Measurements from ENCODE around the gene KIAA0232.

KIAA0232 gene

DNA sequence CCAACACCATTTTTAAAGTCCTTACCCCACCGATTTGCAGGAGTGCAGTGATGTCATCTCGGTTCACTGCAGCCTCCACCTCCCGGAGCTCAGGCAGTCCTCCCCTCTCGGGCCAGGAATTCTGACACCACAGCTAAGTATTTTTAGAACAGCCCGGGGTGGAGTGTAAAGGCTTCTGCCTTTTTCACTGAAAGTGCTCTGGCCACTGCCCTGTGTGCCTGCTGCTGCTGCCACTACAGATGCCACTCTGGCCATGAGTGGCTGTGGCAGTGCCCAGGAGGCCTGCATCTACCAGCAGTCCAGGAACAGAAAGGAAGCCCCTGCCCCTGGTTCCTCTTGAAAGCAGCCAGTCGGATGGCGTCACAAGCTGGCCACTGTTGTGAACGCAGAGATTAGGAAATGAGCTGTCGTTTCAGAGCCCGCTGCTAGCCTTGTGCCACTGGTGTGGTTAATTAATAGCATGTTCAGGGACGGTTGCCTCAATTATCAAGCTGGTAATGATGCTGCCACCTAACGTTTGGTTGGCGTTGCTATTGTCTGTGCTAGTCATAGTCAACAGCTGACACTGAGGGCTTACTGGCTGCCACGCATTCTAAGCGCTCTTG, 103.5 kb downstream of the KIAA0232 start:
- TF ChIP-seq, protein P1, sequence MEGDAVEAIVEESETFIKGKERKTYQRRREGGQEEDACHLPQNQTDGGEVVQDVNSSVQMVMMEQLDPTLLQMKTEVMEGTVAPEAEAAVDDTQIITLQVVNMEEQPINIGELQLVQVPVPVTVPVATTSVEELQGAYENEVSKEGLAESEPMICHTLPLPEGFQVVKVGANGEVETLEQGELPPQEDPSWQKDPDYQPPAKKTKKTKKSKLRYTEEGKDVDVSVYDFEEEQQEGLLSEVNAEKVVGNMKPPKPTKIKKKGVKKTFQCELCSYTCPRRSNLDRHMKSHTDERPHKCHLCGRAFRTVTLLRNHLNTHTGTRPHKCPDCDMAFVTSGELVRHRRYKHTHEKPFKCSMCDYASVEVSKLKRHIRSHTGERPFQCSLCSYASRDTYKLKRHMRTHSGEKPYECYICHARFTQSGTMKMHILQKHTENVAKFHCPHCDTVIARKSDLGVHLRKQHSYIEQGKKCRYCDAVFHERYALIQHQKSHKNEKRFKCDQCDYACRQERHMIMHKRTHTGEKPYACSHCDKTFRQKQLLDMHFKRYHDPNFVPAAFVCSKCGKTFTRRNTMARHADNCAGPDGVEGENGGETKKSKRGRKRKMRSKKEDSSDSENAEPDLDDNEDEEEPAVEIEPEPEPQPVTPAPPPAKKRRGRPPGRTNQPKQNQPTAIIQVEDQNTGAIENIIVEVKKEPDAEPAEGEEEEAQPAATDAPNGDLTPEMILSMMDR (IDR thresholded peaks at IDR 0.05; ENCODE audit: low read depth, low read length): peak; percentile 33
- peak; percentile 61 for DNase-seq (ENCODE audit: low read depth, low spot score)
- H3K4me3 ChIP-seq (ENCODE audit: low read depth, low read length): no peak overlapping the region
- in situ Hi-C loops (cut with HindIII; ENCODE audit: low sequenced_read_pairs): no loop called here

DNA sequence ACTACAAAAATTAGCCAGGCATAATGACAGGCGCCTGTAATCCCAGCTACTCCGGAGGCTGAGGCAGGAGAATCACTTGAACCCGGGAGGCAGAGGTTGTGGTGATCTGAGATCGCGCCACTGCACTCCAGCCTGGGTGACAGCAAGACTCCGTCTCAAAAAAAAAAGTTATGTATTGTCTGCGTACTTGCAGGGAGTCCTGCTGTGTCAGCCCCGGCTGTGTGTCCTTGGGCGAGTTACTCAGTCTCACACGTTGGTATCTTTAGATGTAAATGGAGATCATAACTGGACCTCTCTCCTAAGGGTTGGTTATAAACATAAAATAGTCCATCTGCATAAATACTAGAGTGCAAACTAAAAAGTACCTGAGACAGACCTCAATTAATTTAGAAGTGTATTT, 104.4 kb downstream of the KIAA0232 start:
- H3K4me3 ChIP-seq (ENCODE audit: low read depth, low read length): no peak overlapping the region
- TF ChIP-seq, protein P1 (IDR thresholded peaks at IDR 0.05; ENCODE audit: low read depth, low read length): no peak
- no peak for DNase-seq (ENCODE audit: low read depth, low spot score)
- in situ Hi-C loops (cut with HindIII; ENCODE audit: low sequenced_read_pairs): no loop called here

DNA sequence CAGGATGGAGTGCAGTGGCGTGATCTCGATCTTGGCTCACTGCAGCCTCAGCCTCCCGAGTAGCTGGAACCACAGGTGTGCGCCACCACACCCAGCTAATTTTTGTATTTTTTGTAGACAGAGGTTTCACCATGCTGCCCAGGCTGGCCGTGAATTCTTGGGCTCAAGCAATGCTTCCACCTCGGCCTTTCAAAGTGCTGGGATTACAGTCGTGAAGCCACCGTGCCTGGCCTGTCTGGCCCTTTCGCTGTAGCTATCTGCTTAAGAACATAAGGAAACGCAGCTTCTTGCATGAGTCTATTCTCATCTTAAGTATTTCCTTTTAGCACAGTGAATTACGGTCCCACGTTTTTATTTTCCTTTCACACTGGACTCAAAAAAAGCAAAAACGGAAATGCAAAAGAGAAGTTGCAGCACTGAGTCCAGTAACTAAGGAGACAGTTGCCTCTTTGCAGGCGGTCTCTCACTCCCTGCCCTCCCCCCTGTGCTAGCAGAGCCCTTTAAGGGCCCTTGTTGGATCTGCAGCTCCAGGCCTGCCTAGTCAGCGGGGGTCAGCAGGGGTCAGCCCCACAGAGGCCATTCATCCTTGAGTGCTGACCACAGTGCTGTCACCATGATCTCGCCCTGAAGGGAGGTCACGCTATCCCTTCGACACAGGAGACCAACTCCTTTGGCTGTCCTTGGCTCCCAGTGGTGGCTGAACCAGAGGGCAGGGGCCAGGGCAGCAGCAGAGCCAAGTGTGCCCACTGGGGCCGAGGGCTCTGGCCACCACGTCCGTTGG, 105.3 kb downstream of the KIAA0232 start:
- in situ Hi-C loops (cut with HindIII; ENCODE audit: low sequenced_read_pairs): no loop called here
- no peak for DNase-seq (ENCODE audit: low read depth, low spot score)
- no peak overlapping the region for H3K4me3 ChIP-seq (ENCODE audit: low read depth, low read length)
- TF ChIP-seq, protein P1 (IDR thresholded peaks at IDR 0.05; ENCODE audit: low read depth, low read length): no peak

DNA sequence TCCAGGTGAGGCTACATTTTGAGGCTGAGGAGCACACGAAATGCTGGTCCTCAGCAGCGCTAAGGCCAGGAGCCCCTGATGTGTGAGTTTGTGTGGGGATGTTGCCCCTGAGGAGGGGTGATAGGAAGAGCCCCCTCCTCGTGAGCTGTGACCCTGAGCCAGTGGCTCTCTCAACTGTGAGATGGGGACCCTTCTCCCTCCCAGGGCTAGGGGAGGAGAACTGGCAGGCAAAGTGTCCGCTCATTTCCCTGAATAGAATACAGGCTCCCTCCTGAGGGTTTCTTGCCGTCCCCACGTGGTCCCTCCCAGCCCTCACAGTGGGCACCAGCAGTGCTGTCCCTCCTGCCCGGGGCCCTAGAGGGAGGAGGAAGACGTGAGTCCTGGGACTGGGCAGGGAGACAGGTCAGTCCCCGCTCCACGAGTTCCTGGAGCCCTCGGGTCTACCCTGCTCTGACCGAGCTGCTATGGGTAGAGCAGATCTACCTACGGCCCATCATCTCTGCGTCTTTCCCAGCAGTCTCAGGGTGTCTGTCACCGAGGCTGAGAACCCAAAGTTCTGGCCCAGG, 106.1 kb downstream of the KIAA0232 start:
- DNase-seq (ENCODE audit: low read depth, low spot score): no peak
- H3K4me3 ChIP-seq (ENCODE audit: low read depth, low read length): no peak overlapping the region
- in situ Hi-C loops (cut with HindIII; ENCODE audit: low sequenced_read_pairs): no loop called here
- TF ChIP-seq, protein P1 (IDR thresholded peaks at IDR 0.05; ENCODE audit: low read depth, low read length): no peak

DNA sequence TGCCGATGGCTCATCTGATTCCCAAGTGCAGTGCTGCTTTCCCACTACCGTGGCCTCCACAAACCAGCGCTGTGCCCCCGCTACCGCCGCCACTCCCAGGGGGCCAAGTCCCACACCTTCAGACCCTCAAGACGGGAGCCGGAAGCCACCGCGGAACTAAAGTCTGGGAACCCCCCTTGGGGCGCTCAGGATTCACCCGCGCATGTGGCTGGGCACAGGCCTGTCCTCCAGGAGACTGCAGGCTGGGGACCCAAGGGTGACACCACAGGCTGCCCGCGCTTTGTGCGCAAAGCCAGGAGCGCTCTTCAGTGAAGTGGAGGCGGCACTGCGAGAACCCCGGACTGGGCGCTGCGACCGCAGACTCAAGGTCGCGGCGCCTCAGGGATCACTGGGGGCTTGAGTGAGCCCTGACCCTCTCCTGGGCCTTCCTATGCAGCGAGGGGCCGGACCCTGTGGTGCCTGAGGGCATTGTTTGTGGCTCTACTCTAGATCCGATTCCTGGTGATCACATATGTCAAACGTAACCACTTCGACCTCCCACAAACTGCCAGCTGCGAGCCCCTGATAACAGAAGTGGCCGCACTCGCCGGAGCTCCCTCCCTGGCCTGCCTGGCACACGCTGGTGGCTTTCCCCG, 106.7 kb downstream of the KIAA0232 start:
- TF ChIP-seq, protein P1 (IDR thresholded peaks at IDR 0.05; ENCODE audit: low read depth, low read length): no peak
- H3K4me3 ChIP-seq (ENCODE audit: low read depth, low read length): no peak overlapping the region
- in situ Hi-C loops (cut with HindIII; ENCODE audit: low sequenced_read_pairs): no loop called here
- DNase-seq (ENCODE audit: low read depth, low spot score): no peak

DNA sequence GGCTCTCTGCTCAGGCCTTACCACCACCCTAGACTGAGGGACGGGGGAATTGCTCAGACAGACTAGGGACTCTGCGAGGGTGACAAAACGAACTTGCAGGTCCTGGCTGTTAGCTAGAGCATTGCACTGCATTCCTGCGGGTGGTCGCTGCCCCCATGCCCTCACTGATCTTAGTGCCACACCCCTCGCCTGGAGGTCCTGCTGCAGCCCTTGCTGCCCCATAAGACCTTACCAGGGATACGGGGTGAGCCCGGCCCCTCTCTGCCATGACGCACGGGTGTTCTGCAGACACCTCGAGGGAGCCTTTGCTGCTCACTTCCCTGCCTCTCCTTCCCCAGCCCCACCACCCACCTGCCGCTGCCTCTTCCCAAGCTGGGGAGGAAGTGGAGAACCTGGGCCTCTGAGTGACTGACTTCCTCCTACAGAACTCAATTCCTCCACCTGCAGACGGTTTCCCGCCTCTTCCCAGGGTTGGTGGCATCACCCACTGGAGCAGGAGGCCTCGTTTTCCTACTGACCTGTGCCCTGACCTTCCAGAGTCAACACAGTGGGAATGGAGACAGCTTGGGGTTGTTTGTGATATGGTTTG, 107.3 kb downstream of the KIAA0232 start:
- in situ Hi-C loops (cut with HindIII; ENCODE audit: low sequenced_read_pairs): no loop called here
- TF ChIP-seq, protein P1 (IDR thresholded peaks at IDR 0.05; ENCODE audit: low read depth, low read length): no peak
- DNase-seq (ENCODE audit: low read depth, low spot score): no peak
- no peak overlapping the region for H3K4me3 ChIP-seq (ENCODE audit: low read depth, low read length)

Measured in astrocyte of the spinal cord (primary cell).